BLaER1 treated with 17β-estradiol and CSF1 and Interleukin-3, amounts not matched to agents 10 nM and 100 nM (cell line): ENCODE measurements around the gene CFAP58.

Source experiments
- H3K27ac ChIP-seq, 11 experiments: shearing (Covaris generic); formaldehyde crosslinking; 2 replicates each; pipeline ENCODE4 v1.8.1; 2022
- H3K27me3 ChIP-seq, 11 experiments: shearing (Covaris generic); formaldehyde crosslinking; 2 replicates each; pipeline ENCODE4 v1.8.1; 2022
- H3K36me3 ChIP-seq, 11 experiments: shearing (Covaris generic); formaldehyde crosslinking; 2 replicates each; pipeline ENCODE4 v1.8.1; 2022
- H3K4me1 ChIP-seq, 10 experiments: shearing (Covaris generic); formaldehyde crosslinking; 2 replicates each; pipeline ENCODE4 v1.8.1; 2022
- H3K4me2 ChIP-seq, 11 experiments: shearing (Covaris generic); formaldehyde crosslinking; 2 replicates each; pipeline ENCODE4 v1.8.1; 2022
- H3K4me3 ChIP-seq, 10 experiments: shearing (Covaris generic); formaldehyde crosslinking; 2 replicates each; pipeline ENCODE4 v1.8.1; 2022
- H3K9ac ChIP-seq, 11 experiments: shearing (Covaris generic); formaldehyde crosslinking; 2 replicates each; pipeline ENCODE4 v1.8.1; 2022
- H3K9me3 ChIP-seq, 11 experiments: shearing (Covaris generic); formaldehyde crosslinking; replicated peaks in 1 of 11; 2 replicates each; pipeline ENCODE4 v1.8.1; 2022
- H4K20me1 ChIP-seq, 11 experiments: shearing (Covaris generic); formaldehyde crosslinking; 2 replicates each; pipeline ENCODE4 v1.8.1; 2022
- Cebpa-rat ChIP-seq, 11 experiments: shearing (Covaris generic); IDR thresholded peaks; 2 replicates each; pipeline ENCODE4 v1.8.1; 2022

Gene CFAP58

GRCh38 chr10:104342941-104343411, 10.7 kb upstream of the CFAP58 start:
- Histone ChIP-seq H3K4me2 (no peak overlapping the region), H3K4me3 (no peak overlapping the region), H3K27me3 (peaks cover 0 to 14% (median 9%) of the 10 kb centered on the region in 11 experiments; a peak in 11 of 22 replicates), H3K9me3 (no peaks in the 10 kb centered on the region), H3K4me1 (peaks cover 36 to 46% (median 40%) of the 10 kb centered on the region in 10 experiments), H3K27ac (no peak overlapping the region), H3K36me3 (no peaks in the 10 kb centered on the region), H3K9ac (no peak overlapping the region), H4K20me1 (peaks cover 0 to 2% (median 0%) of the 10 kb centered on the region in 11 experiments; a peak in 1 of 22 replicates)
- TF ChIP-seq Cebpa-rat (IDR thresholded peaks at IDR 0.05): no peak

DNA sequence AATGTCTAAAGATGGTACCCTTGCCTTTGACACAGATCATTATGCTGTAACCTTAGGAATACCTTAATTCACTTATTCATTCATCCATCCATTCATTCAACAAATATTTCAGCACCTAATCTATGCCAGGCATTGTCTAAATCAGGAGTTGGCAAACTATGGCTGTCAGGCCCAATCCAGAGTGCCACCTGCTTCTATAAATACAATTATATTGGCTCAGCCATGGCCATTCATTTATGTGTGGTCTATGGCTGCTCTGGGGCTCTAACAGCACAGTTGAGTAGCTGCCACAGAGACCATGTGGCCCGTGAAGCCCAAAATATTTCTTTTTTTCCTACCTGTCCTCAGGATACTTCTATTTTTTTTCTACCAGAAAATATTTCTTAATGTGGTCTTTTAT, 9.4 kb upstream of the CFAP58 start:
- Histone ChIP-seq H3K36me3 (no peaks in the 10 kb centered on the region), H3K4me3 (no peak overlapping the region), H3K27me3 (peaks cover 0 to 14% (median 9%) of the 10 kb centered on the region in 11 experiments; a peak in 11 of 22 replicates)

DNA sequence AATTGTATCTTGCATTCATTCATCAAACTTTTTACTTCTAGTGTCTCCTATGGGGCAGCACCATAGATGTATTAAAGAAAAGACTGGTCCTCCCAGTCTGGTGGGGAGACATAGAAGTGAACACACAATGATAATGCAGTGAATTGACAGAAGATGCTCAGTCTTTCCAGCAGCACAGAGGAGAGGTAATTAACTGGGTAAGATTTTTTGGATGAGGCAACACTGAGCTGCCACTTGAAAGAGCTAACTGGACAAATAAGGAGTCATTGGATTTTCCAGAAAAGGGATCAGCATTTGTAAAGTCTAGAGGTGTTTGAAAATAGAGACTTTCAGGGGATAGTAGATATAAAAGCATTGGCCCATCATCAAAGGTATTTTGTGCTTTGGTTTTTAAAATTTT, 8.1 kb upstream of the CFAP58 start:
- peaks cover 0 to 4% (median 3%) of the 10 kb centered on the region in 11 experiments; a peak in 10 of 22 replicates for H3K27me3 ChIP-seq
- H3K27ac ChIP-seq: no peak overlapping the region
- peaks cover 23 to 56% (median 48%) of the 10 kb centered on the region in 10 experiments for H3K4me1 ChIP-seq
- no peaks in the 10 kb centered on the region for H3K9me3 ChIP-seq
- H3K36me3 ChIP-seq: no peaks in the 10 kb centered on the region
- no peak overlapping the region for H3K4me3 ChIP-seq
- no peaks in the 10 kb centered on the region for H4K20me1 ChIP-seq
- peak overlapping the region in 4 of 11 experiments; percentile 33 to 51 (median 48); a peak in 7 of 22 replicates for H3K4me2 ChIP-seq
- no peak overlapping the region for H3K9ac ChIP-seq
- TF ChIP-seq Cebpa-rat (IDR thresholded peaks at IDR 0.05): no peak

More for the DNA sequence above, 9.4 kb upstream of the CFAP58 start:
- no peaks in the 10 kb centered on the region for H4K20me1 ChIP-seq
- no peaks in the 10 kb centered on the region for H3K9me3 ChIP-seq
- H3K4me1 ChIP-seq: peaks cover 36 to 56% (median 48%) of the 10 kb centered on the region in 10 experiments
- H3K4me2 ChIP-seq: no peak overlapping the region
- no peak for TF ChIP-seq Cebpa-rat (IDR thresholded peaks at IDR 0.05)
- H3K9ac ChIP-seq: no peak overlapping the region
- no peak overlapping the region for H3K27ac ChIP-seq

- H3K4me1 ChIP-seq: peaks cover 18 to 56% (median 48%) of the 10 kb centered on the region in 10 experiments
- peak overlapping the region in 1 of 11 experiments; percentile 39; a peak in 1 of 22 replicates for H3K27ac ChIP-seq
- H3K36me3 ChIP-seq: no peaks in the 10 kb centered on the region
- H3K4me3 ChIP-seq: no peak overlapping the region
- H3K4me2 ChIP-seq: peak overlapping the region in 10 of 11 experiments; percentile 2 to 56 (median 32); a peak in 15 of 22 replicates
- no peak overlapping the region for H3K9ac ChIP-seq
- no peak for TF ChIP-seq Cebpa-rat (IDR thresholded peaks at IDR 0.05)
- H4K20me1 ChIP-seq: no peaks in the 10 kb centered on the region
- no peaks in the 10 kb centered on the region for H3K27me3 ChIP-seq
- H3K9me3 ChIP-seq: no peaks in the 10 kb centered on the region
These were observed 7.7 kb upstream of the CFAP58 start for GRCh38 chr10:104345941-104346340.

DNA sequence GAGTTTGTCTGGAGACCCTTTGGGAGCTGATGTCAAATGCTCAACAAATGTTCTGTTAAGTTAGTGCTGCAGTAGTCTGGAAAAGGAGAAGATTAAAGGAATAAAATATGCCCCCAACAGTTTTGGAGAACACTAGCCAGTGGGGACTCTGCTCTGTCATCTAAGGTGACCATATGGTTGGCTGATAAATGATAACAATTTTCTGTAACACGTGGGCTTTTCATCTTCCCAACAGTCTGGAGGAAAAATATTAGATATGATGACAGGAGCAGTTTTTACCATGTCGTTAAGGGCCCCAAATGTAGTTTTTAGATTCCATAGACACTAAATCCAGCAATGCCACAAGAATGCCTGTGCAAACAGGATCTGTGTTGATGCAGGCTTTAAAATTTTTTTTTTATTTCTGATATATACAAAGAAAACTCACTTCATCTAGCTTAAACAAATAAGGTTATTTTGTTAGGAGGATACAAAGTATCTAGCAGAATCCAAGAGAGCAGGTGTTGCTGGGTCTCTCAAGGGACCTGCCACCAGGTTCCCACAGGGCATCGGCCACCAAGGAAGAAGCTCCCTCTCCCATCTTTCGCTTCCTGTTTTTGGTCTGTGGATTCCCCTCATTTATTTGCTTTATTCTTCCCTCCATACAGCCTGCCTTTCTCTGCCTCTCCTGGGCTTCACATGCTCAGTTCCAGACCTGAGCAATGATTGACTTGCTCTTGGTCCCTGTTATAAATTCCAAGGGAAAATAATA, 6.2 kb upstream of the CFAP58 start:
- peaks cover 27 to 70% (median 63%) of the 10 kb centered on the region in 10 experiments for H3K4me1 ChIP-seq
- no peak for TF ChIP-seq Cebpa-rat (IDR thresholded peaks at IDR 0.05)
- no peaks in the 10 kb centered on the region for H4K20me1 ChIP-seq
- peak overlapping the region in 4 of 11 experiments; percentile 25 to 97 (median 92); a peak in 5 of 22 replicates for H3K27ac ChIP-seq
- H3K4me2 ChIP-seq: peak overlapping the region; percentile 30 to 97 (median 62)
- H3K9me3 ChIP-seq: no peaks in the 10 kb centered on the region
- H3K36me3 ChIP-seq: no peaks in the 10 kb centered on the region
- no peak overlapping the region for H3K4me3 ChIP-seq
- no peak overlapping the region for H3K9ac ChIP-seq
- H3K27me3 ChIP-seq: no peaks in the 10 kb centered on the region

- H4K20me1 ChIP-seq: no peaks in the 10 kb centered on the region
- H3K9ac ChIP-seq: peak overlapping the region in 4 of 11 experiments; percentile 66 to 84 (median 75); a peak in 4 of 22 replicates
- no peak overlapping the region for H3K4me3 ChIP-seq
- H3K27me3 ChIP-seq: no peaks in the 10 kb centered on the region
- peak overlapping the region in 6 of 11 experiments; percentile 86 to 97 (median 93); a peak in 11 of 22 replicates for H3K4me2 ChIP-seq
- H3K36me3 ChIP-seq: no peaks in the 10 kb centered on the region
- peak overlapping the region in 6 of 11 experiments; percentile 78 to 97 (median 89); a peak in 12 of 22 replicates for H3K27ac ChIP-seq
- no peaks in the 10 kb centered on the region for H3K9me3 ChIP-seq
- H3K4me1 ChIP-seq: peaks cover 35 to 77% (median 72%) of the 10 kb centered on the region in 10 experiments
- no peak for TF ChIP-seq Cebpa-rat (IDR thresholded peaks at IDR 0.05)
These were observed 5.0 kb upstream of the CFAP58 start for GRCh38 chr10:104348601-104349000.

DNA sequence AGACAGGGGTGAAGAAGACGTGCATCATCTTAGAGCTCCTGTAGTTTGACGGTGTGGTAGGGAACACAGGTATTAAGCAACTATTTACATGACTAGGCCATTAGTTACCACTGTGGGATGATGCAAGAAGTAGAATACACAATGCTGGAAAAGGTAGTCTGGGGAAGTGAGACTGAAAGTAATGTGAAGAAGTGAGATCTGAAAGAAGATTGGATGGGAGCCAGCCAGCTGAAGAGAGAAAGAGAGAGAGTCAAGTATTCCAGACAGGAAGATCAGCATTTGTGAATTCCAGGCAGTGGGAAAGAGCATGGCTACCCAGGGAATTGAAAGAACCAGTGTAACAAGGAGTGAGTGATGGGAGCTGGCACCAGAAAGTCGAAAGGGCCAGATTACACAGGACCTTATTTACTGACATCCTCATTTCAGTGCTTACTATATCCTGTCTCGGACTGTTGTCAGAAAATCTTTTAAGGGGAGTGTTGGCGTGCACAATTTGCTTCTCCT, 4.0 kb upstream of the CFAP58 start:
- peak overlapping the region in 8 of 11 experiments; percentile 1 to 84 (median 70); a peak in 13 of 22 replicates for H3K9ac ChIP-seq
- H3K27ac ChIP-seq: peak overlapping the region in 9 of 11 experiments; percentile 2 to 97 (median 87); a peak in 15 of 22 replicates
- H3K36me3 ChIP-seq: no peaks in the 10 kb centered on the region
- peak overlapping the region in 10 of 11 experiments; percentile 1 to 97 (median 88); a peak in 18 of 22 replicates for H3K4me2 ChIP-seq
- peaks cover 43 to 86% (median 80%) of the 10 kb centered on the region in 10 experiments for H3K4me1 ChIP-seq
- H3K4me3 ChIP-seq: no peak overlapping the region
- H3K9me3 ChIP-seq: no peaks in the 10 kb centered on the region
- H4K20me1 ChIP-seq: no peaks in the 10 kb centered on the region
- no peaks in the 10 kb centered on the region for H3K27me3 ChIP-seq
- peak in 9 of 11 experiments; percentile 30 to 95 (median 64); a peak in 10 of 22 replicates for TF ChIP-seq Cebpa-rat (IDR thresholded peaks at IDR 0.05)

- Histone ChIP-seq H3K9me3 (no peaks in the 10 kb centered on the region), H3K4me1 (peaks cover 43 to 86% (median 80%) of the 10 kb centered on the region in 10 experiments), H3K4me2 (peak overlapping the region in 10 of 11 experiments; percentile 1 to 97 (median 90); a peak in 18 of 22 replicates), H3K4me3 (0 out of 20 replicates have a peak overlapping the region, but pooled peaks of 2 of the 10 experiments have one; percentile 14 to 25), H3K27me3 (no peaks in the 10 kb centered on the region), H3K27ac (peak overlapping the region in 10 of 11 experiments; percentile 62 to 97 (median 86); a peak in 17 of 22 replicates), H3K36me3 (no peaks in the 10 kb centered on the region), H4K20me1 (no peaks in the 10 kb centered on the region), H3K9ac (peak overlapping the region in 8 of 11 experiments; percentile 1 to 84 (median 75); a peak in 13 of 22 replicates)
- no peak for TF ChIP-seq Cebpa-rat (IDR thresholded peaks at IDR 0.05)
These were observed 3.5 kb upstream of the CFAP58 start for GRCh38 chr10:104350127-104350635.
